SH-SY5Y (cell line): ENCODE data around the gene BRME1.

Experiments used
- GATA2 ChIP-seq: IDR thresholded peaks from 2 replicates; pipeline ENCODE4 v1.6.1; 2011; ENCODE audit warnings: mild to moderate bottlenecking, low read depth, low read length
- GATA3 ChIP-seq: IDR thresholded peaks from 2 replicates; pipeline ENCODE4 v1.6.1; 2011; ENCODE audit warnings: low read depth, mild to moderate bottlenecking, low read length, moderate library complexity

The BRME1 gene

GRCh38 chr19:13841962-13842290 is 64.0 kb downstream of the BRME1 start:
- TF ChIP-seq GATA3 (no peak), GATA2 (no peak)

- TF ChIP-seq GATA3 (no peak), GATA2 (no peak)
These were observed 64.6 kb downstream of the BRME1 start for GRCh38 chr19:13841086-13841961.

- TF ChIP-seq GATA3 (no peak), GATA2 (no peak)
These were observed 65.4 kb downstream of the BRME1 start for GRCh38 chr19:13840305-13841085.

GRCh38 chr19:13839938-13840304 is 66.0 kb downstream of the BRME1 start:
- TF ChIP-seq GATA2 = no peak
- TF ChIP-seq GATA3 = no peak

GRCh38 chr19:13839130-13839937 is 66.6 kb downstream of the BRME1 start:
- no peak for TF ChIP-seq GATA3
- TF ChIP-seq GATA2 = no peak

- TF ChIP-seq GATA3 (no peak), GATA2 (no peak)
These were observed 67.3 kb downstream of the BRME1 start for GRCh38 chr19:13838435-13839129.

GRCh38 chr19:13835791-13836723 is 69.9 kb downstream of the BRME1 start:
- TF ChIP-seq GATA2 = no peak
- TF ChIP-seq GATA3 = no peak

- TF ChIP-seq GATA2 (no peak), GATA3 (no peak)
These were observed 71.5 kb downstream of the BRME1 start for GRCh38 chr19:13834244-13835069.

GRCh38 chr19:13833330-13834243 is 72.3 kb downstream of the BRME1 start:
- TF ChIP-seq GATA2 (no peak), GATA3 (no peak)
